Vagina (tissue), 2 donors: ENCODE results near the gene GAS7. TPM values are rescaled to one million over a fixed set of nuclear protein-coding genes. Genes with fewer than 3 reads are reported as not detected.

ENCODE experiments used
- DNase-seq, 2 donors: peaks; one replicate each; pipeline ENCODE4 v3.0.0-alpha.2; 2017; ENCODE audit errors: extremely low spot score in 2 of 2
- H3K27ac ChIP-seq: fragments of 200-600 bp; sonication (generic); one replicate; pipeline ENCODE4 v1.5.1; 2019
- H3K27me3 ChIP-seq: fragments of 200-600 bp; sonication (generic); one replicate; pipeline ENCODE4 v1.5.1; 2019
- H3K36me3 ChIP-seq, 2 donors: fragments of 200-600 bp; sonication (generic); one replicate each; pipeline ENCODE4 v1.5.1; 2017 to 2019
- H3K4me1 ChIP-seq: fragments of 200-600 bp; sonication (generic); one replicate; pipeline ENCODE4 v1.5.1; 2019
- H3K4me3 ChIP-seq, 2 donors: fragments of 200-600 bp; sonication (generic); 1 replicate in 1 of 2; 2 replicates in 1 of 2; pipeline ENCODE4 v1.5.1; 2016 to 2019
- H3K9me3 ChIP-seq: fragments of 200-600 bp; sonication (generic); one replicate; pipeline ENCODE4 v1.5.1; 2019
- CTCF ChIP-seq, 3 experiments: fragments of 450-650 bp in 2 of 3; fragments of 200-600 bp in 1 of 3; sonication (generic) in 1 of 3; IDR thresholded peaks; one replicate each; pipeline ENCODE4 v1.5.1; 2017 to 2019; ENCODE audit warnings: antibody characterized with exemption in 3 of 3, mild to moderate bottlenecking in 2 of 3, moderate library complexity in 2 of 3
- POLR2A ChIP-seq, 2 donors: fragments of 450-650 bp; IDR thresholded peaks; one replicate each; pipeline ENCODE4 v1.6.1; 2017; ENCODE audit warnings: antibody characterized with exemption in 2 of 2, mild to moderate bottlenecking in 2 of 2, moderate library complexity in 2 of 2
- POLR2AphosphoS5 ChIP-seq, 2 donors: sonication (generic); formaldehyde crosslinking; IDR thresholded peaks; one replicate each; pipeline ENCODE4 v1.9.0; 2017; ENCODE audit warnings: antibody characterized with exemption in 2 of 2, mild to moderate bottlenecking in 2 of 2, low read depth in 1 of 2; ENCODE audit not compliant: insufficient read depth in 1 of 2
- intact Hi-C: fragments of 100-400 bp; cut with DNase I; formaldehyde crosslinking; loops from one replicate; pipeline ENCODE4 v1.15.1; 2023
- total RNA-seq: library from RNA; depleted of rRNA; stranded (reverse); fragments of >200 nt; gene quantifications from one replicate; pipeline ENCODE4 v1.2.3, GENCODE V29; 2016

GAS7 gene
- total RNA-seq, 1 donor from 2014 or later = 47.1 TPM

GRCh38 chr17:10147040-10147439 is 51.4 kb downstream of the GAS7 start:
- peak overlapping the region; percentile 27 for H3K27ac ChIP-seq
- no peak for TF ChIP-seq POLR2A (IDR thresholded peaks at IDR 0.05)
- no peak for TF ChIP-seq CTCF (IDR thresholded peaks at IDR 0.05)
- TF ChIP-seq POLR2AphosphoS5 (IDR thresholded peaks at IDR 0.05; ENCODE audit: insufficient read depth in 1 of 2, low read depth in 1 of 2) = no peak

GRCh38 chr17:10144982-10145381 is 53.4 kb downstream of the GAS7 start:
- intact Hi-C loops = no loop called here
- TF ChIP-seq POLR2A (IDR thresholded peaks at IDR 0.05) = no peak
- TF ChIP-seq POLR2AphosphoS5 (IDR thresholded peaks at IDR 0.05; ENCODE audit: insufficient read depth in 1 of 2, low read depth in 1 of 2) = no peak
- TF ChIP-seq CTCF (IDR thresholded peaks at IDR 0.05) = no peak
- no peak for DNase-seq
- peaks cover 25% of the 10 kb centered on the region for H3K4me1 ChIP-seq
- no peaks in the 10 kb centered on the region for H3K36me3 ChIP-seq
- H3K9me3 ChIP-seq = no peaks in the 10 kb centered on the region
- H3K27me3 ChIP-seq = no peaks in the 10 kb centered on the region
- no peak overlapping the region for H3K27ac ChIP-seq
- H3K4me3 ChIP-seq = no peak overlapping the region

More at GRCh38 chr17:10147040-10147439, 51.4 kb downstream of the GAS7 start:
- no peaks in the 10 kb centered on the region for H3K9me3 ChIP-seq
- no peaks in the 10 kb centered on the region for H3K36me3 ChIP-seq
- peaks cover 34% of the 10 kb centered on the region for H3K4me1 ChIP-seq
- no peak overlapping the region for H3K4me3 ChIP-seq
- DNase-seq = no peak
- no peaks in the 10 kb centered on the region for H3K27me3 ChIP-seq
- intact Hi-C loops = no loop called here

- Histone ChIP-seq H3K9me3 (no peaks in the 10 kb centered on the region), H3K4me3 (no peak overlapping the region), H3K27me3 (no peaks in the 10 kb centered on the region), H3K4me1 (peaks cover 24% of the 10 kb centered on the region), H3K36me3 (no peaks in the 10 kb centered on the region), H3K27ac (no peak overlapping the region)
- DNase-seq = no peak
- intact Hi-C loops = no loop called here
- TF ChIP-seq CTCF (IDR thresholded peaks at IDR 0.05) = no peak
- no peak for TF ChIP-seq POLR2AphosphoS5 (IDR thresholded peaks at IDR 0.05; ENCODE audit: insufficient read depth in 1 of 2, low read depth in 1 of 2)
- no peak for TF ChIP-seq POLR2A (IDR thresholded peaks at IDR 0.05)
Measured at GRCh38 chr17:10144456-10144855, 54.0 kb downstream of the GAS7 start.

GRCh38 chr17:10141436-10141835 is 57.0 kb downstream of the GAS7 start:
- TF ChIP-seq POLR2A (IDR thresholded peaks at IDR 0.05) (no peak), POLR2AphosphoS5 (IDR thresholded peaks at IDR 0.05; ENCODE audit: insufficient read depth in 1 of 2, low read depth in 1 of 2) (no peak), CTCF (IDR thresholded peaks at IDR 0.05) (no peak)
- H3K36me3 ChIP-seq = no peaks in the 10 kb centered on the region
- H3K4me1 ChIP-seq = peaks cover 26% of the 10 kb centered on the region
- no peak overlapping the region for H3K27ac ChIP-seq
- no peaks in the 10 kb centered on the region for H3K27me3 ChIP-seq
- no peak for DNase-seq
- intact Hi-C loops = no loop called here
- H3K4me3 ChIP-seq = no peak overlapping the region
- H3K9me3 ChIP-seq = no peaks in the 10 kb centered on the region

- no peaks in the 10 kb centered on the region for H3K27me3 ChIP-seq
- no peak for TF ChIP-seq POLR2A (IDR thresholded peaks at IDR 0.05)
- TF ChIP-seq POLR2AphosphoS5 (IDR thresholded peaks at IDR 0.05; ENCODE audit: insufficient read depth in 1 of 2, low read depth in 1 of 2) = no peak
- no peak for TF ChIP-seq CTCF (IDR thresholded peaks at IDR 0.05)
- no peak overlapping the region for H3K27ac ChIP-seq
- no peaks in the 10 kb centered on the region for H3K9me3 ChIP-seq
- no peaks in the 10 kb centered on the region for H3K36me3 ChIP-seq
- intact Hi-C loops = no loop called here
- H3K4me1 ChIP-seq = peaks cover 25% of the 10 kb centered on the region
- H3K4me3 ChIP-seq = no peak overlapping the region
- no peak for DNase-seq
Measured at GRCh38 chr17:10139577-10139976, 58.8 kb downstream of the GAS7 start.
